ENCODE data around the gene C4orf17.

C4orf17 gene

GRCh38 chr4:99540277-99540939, 29.6 kb downstream of the C4orf17 start:
- no peak for DNase-seq

GRCh38 chr4:99552872-99553271, 42.1 kb downstream of the C4orf17 start:
- DNase-seq: no peak

DNA sequence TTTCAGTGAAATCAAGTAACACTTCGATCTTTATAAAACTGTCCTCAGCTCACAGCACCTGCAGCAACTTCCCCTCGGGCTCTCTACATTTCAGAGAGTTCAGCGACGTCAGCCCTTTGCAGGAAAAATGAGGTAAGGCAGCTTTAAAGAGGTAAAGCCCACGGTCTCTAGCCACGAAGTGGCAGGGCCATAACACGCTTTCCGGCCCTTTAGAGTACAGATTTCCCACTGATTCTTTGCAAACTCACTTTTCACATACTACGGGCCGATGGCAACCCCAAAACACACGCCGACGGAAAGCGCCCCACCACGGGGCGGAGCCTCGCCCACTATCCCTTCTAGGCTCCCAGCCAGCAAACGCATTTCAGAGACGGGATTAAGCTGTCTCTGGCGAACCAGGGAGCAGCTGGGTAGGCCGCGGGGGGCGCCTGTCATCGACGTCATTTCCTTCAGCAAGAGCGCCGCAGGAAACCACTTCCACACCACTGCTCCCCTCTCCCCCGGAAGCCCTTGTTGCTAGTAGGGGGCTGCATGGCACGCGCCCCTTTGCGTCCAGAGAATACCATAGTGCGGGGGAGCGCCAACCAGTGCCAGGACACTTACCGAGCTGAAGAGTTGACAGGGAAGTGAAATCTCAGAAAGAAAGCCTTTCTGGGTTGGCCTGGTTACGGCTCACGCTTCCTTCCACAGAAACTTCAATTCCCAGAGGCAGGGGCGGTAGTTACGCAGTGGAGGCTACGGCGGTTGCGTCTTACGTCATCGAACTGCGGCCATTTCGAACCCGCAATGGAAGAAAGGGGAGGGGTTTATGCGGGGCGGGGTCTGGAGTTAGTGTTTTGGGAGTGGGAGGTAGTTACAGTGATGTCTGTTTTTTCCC, 52.7 kb downstream of the C4orf17 start, which contains the start of gene TRMT10A:
Gene TRMT10A, minus strand, starts transcription at position 730 of the 877 bp plus-strand sequence. CDS start 4,701 bp downstream, outside the sequence.
- DNase-seq: peak; percentile 97

- no peak for DNase-seq
Measured at GRCh38 chr4:99564921-99565320, 54.1 kb downstream of the C4orf17 start.

DNA sequence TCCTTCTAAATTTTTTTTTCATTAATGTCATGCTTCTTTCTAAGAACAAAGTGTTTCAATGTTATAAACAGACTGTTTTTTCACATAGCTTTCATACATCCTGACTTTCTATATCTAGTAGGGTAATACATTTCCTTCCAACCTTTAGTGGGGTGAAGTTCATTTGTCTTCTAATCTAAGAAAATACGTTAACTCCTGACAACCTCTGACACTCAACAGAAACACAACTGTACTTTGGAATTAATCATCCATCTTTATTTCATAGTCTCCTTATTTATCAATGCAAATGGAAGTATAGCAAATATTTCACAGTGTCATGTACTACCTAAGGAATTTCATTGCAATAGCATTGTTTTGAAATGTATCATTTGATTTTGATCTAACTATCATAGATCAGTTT, 61.1 kb downstream of the C4orf17 start:
- DNase-seq: no peak

DNA sequence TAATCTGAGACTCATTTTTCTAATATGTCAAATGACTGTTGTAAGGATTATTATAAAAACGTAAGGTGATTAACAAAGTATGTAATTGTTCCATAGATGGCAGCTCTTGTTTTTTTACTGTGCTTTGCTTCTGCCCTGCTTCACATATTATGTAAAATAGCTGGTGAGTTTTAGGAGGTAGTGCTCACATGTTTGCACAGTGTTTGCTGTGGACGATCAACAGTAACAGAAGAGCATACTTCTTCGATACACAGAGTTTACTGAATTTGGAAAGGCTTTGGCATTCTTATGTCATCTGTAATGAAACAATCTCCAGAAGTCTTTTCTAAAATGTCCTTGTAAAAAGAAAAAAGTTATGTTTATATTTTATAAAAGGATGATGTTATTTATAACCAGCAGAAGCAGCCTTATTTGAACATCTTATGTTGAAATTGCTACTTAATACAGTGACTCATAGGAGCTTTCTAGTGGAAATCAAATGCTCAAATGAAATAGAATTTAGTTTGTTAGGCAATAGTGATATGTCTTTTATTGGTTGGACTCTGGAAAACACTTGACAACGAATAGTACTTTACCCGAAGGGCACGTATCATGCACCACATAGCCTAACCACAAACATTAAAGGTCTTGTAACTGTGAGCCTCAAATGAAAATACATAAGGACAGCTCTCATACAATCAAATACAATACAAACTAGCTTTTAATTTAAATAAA, 61.9 kb downstream of the C4orf17 start:
- no peak for DNase-seq

- no peak for DNase-seq
Measured at GRCh38 chr4:99573735-99574368, 63.0 kb downstream of the C4orf17 start.

GRCh38 chr4:99574530-99575324, 63.9 kb downstream of the C4orf17 start, which contains the start of gene MTTP:
Gene MTTP (plus strand): TSS chr4:99574824. CDS start chr4:99574910, 86 bp downstream.
- no peak for DNase-seq

DNA sequence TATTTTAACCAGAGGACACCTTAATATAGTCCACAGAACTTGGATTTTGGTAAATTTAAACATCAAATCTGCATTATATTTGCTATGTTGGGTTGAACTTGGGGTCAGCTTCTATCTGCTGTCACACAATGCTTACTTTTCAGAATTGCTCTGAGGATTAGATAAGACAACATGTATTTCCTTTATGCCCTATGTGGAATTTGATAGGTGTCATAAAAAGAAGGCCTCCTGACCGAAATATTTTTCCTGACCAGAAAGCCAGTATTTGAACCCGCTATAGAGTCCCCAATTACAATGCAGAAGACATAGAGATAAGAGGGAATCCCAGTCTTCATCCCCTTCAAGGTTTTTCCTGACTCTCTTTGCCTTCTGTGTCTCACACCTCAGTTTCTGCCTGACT, 67.9 kb downstream of the C4orf17 start:
- DNase-seq: no peak

DNA sequence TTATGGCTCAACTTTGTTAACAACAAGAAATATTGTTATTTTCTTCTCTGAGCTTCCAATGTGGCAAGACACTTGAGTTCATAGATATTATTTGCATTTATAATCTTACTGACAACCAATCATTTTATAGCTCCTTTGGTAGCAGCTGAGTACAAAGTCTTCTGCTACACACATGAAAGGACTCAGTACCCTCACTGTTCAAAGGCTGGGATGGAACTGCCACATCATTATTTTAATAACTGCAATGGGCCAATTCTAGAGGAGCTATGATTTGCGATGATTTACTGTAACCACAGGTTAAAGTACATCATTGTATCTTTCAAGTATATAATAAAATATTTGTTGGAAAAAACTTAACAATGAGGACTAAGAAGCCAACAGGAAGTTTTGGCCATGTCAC, 74.7 kb downstream of the C4orf17 start:
- DNase-seq: no peak

DNA sequence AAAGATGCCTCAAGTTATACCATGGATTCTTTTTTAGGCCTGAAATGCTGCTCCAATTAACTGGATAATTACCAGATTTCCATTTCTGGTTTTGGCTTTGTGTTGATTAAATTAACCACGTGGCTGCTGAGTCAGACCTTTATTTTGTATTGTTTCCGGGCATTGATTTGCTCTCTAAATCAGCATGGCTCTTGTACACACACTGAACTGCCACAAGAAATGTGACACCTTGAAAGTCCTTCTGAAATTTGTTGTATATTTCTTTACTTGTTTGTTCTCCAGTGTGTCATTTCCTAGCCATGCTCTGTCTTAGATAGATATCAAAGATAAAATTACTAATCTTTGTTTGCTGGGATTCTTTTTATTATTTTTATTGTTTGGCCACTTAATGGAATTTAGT, 75.5 kb downstream of the C4orf17 start:
- no peak for DNase-seq

DNA sequence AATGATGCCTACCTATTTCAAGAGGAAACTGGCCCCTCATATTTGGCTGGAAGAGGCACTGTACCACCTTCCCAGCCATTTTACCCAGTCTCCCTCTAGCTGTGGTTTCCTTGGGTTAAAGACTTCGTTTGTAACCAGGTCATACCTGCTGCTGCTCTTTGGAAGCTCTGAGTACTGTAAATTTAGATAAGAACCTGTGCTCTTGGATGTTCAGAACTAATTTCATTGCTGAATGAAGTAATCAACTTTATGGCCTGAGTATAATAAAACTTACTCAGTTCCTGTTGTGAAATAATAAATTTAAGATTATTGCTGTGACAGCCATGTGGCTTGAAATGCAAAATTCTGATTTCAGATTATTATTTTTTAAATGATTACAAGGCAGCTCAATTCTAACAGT, 76.0 kb downstream of the C4orf17 start:
- DNase-seq: no peak

DNA sequence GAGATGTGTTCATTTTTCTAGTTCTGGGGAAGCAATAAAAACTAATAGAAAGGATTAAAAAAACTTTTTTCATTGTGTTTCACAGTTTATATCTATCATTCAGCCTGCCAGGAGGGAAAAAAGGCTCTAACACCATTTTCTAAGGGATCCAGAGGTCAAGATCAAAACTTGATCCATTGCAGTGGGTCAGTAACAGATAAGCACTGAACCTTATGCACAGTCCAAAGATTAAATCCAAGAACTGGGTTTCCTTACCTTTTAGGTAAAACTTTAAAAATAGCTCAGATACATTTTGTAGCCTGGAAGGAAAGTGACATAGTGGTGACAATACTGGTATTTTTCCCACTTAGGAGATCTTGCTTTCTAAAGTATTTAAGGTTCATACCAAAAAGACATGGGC, 76.5 kb downstream of the C4orf17 start:
- DNase-seq: no peak

- no peak for DNase-seq
Measured at GRCh38 chr4:99587803-99588202, 77.0 kb downstream of the C4orf17 start.

DNA sequence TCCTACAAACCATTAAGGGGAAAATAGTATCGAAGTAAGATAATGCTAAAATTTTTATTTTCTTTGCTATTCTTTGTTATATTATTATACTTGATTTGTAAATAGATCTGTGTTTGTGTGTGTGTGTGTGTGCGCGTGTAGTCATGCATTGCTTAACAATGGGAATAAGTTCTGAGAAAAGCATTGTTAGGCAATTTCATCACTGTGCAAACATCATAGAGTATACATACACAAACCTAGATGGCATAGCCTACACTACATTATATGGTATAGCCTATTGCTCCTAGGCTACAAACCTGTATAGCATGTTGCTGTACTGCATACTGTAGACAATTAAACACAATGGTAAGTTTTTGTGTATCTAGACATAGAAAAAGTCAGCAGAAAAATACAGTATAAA, 80.9 kb downstream of the C4orf17 start:
- no peak for DNase-seq

All from stimulated activated naive CD4-positive, alpha-beta T cell treated with Interleukin-2 at 50 U/mL for 16 hours (primary cell).